ENCODE data around the gene C20orf202.

C20orf202 gene

DNA sequence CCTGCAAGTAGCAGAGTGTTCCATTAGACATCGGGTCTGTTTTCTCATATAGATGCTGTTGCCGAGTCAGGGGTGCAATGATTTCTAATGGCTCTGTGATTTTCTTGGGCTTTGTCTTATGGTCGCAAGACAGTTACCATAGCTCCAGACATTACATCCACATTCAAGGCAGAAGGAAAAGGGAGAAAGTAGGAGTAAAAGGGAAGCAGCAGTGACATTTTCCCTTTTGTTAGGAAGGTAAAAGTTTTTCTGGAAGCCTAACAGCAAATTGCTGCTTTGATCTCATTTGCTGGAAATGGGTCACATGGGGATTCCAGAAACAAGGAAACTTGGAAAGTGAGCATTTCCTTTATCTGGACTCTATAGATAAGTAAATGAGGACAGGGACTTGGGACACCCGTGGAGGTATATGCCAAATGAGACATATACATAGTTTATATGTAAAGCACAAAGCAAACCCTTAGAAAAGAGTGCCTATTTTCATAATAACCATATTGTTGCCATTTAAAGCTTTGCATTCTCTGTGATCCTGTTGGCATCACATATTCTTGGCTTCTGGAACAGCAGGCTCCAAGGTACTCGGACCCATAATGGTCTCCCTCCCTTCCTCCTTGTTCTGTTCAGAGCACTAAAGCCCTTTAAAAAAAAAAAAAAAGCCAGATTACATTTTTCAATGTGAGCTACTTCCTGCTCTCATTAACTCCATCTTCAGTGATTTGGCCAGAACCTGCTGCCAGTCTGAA is at the start of gene C20orf202:
C20orf202 (plus strand) TSS at position 693 of the 743 bp plus-strand sequence. CDS start 132 bp downstream, outside the sequence.
- Mint-ChIP-seq H3K36me3 (ENCODE audit: low read depth) (no peaks in the 10 kb centered on the region), H3K27ac (no peak within 1 kb of the TSS)
- no peak for TF ChIP-seq CTCF (IDR thresholded peaks at IDR 0.05)

DNA sequence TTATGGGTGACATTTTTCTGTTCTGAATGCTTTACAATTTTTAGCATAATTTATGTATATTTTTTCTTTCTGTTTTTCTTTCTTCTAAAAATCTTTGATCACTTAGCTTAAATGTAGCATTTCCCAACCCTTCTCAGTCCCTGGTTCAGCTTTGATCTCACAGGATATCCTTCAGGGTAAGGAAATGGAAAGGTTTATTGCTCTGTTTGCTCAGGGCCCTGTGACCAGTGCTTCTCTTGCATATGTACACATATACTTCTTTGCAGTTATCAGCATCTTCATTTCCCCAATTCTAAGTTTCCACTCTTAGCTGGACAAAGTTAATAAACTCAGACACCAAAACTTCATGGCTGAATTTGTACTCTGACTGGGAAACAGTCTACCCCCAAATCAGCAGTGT is 49.0 kb upstream of the C20orf202 start:
- Mint-ChIP-seq H3K36me3 (ENCODE audit: low read depth) (peaks cover 75% of the 10 kb centered on the region), H3K27me3 (ENCODE audit: low read depth, poor library complexity) (no peaks in the 10 kb centered on the region), H3K9me3 (no peaks in the 10 kb centered on the region), H3K4me1 (no peaks in the 10 kb centered on the region), H3K27ac (no peak overlapping the region), H3K4me3 (no peak overlapping the region)
- DNase-seq: no peak
- TF ChIP-seq CTCF (IDR thresholded peaks at IDR 0.05): no peak

More for the DNA sequence above, at the start of gene C20orf202:
- Mint-ChIP-seq H3K9me3 (no peaks in the 10 kb centered on the region), H3K4me3 (no peak within 1 kb of the TSS), H3K27me3 (ENCODE audit: low read depth, poor library complexity) (peaks cover 15% of the 10 kb centered on the region), H3K4me1 (no peaks in the 10 kb centered on the region)
- DNase-seq: no peak

DNA sequence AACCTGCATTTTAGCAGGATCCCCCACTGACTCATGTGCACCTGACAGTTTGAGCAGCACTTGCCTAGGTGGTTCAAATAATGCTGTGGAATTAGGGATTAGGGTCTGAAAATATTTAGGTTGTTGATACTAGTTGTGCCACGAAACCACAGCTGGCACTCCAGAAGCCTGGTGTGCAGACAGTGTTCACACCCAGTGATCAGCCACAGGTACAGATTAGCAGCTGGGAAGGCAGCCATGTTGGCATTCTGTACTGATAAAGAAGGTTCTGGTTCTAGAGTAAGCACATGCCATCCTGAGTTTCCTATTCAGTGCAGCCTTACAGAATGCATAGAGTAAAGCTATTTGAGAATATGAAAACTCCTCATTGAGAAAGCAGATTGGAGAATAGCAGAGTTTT is 48.6 kb upstream of the C20orf202 start:
- no peaks in the 10 kb centered on the region for H3K4me1 Mint-ChIP-seq
- no peak for TF ChIP-seq CTCF (IDR thresholded peaks at IDR 0.05)
- H3K36me3 Mint-ChIP-seq (ENCODE audit: low read depth): peaks cover 73% of the 10 kb centered on the region
- H3K9me3 Mint-ChIP-seq: no peaks in the 10 kb centered on the region
- DNase-seq: no peak
- no peak overlapping the region for H3K27ac Mint-ChIP-seq
- no peak overlapping the region for H3K4me3 Mint-ChIP-seq
- no peaks in the 10 kb centered on the region for H3K27me3 Mint-ChIP-seq (ENCODE audit: low read depth, poor library complexity)

- Mint-ChIP-seq H3K4me1 (no peaks in the 10 kb centered on the region), H3K9me3 (no peaks in the 10 kb centered on the region)
Observed at GRCh38 chr20:1155342-1155741, 47.9 kb upstream of the C20orf202 start.

DNA sequence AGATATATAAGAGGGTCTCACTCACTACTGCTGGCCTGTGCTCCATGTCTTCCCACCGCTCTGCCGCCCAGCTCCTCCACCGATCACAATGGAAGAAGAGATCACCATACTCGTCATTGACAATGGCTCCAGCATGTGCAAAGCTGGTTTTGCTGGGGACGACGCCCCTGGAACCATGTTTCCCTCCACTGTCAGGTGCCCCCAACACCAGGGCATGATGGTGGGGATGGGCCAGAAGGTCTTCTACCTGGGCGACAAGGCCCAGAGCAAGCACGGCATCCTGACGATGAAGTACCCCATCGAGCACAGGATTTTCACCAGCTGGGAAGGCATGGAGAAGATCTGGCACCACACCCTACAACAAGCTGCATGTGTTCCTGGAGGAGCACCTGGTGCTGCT is 42.8 kb upstream of the C20orf202 start:
- no peak for TF ChIP-seq CTCF (IDR thresholded peaks at IDR 0.05)
- Mint-ChIP-seq H3K36me3 (ENCODE audit: low read depth) (peaks cover 65% of the 10 kb centered on the region), H3K4me1 (no peaks in the 10 kb centered on the region), H3K9me3 (no peaks in the 10 kb centered on the region), H3K27me3 (ENCODE audit: low read depth, poor library complexity) (no peaks in the 10 kb centered on the region), H3K4me3 (no peak overlapping the region), H3K27ac (no peak overlapping the region)
- no peak for DNase-seq

More at GRCh38 chr20:1155342-1155741, 47.9 kb upstream of the C20orf202 start:
- Mint-ChIP-seq H3K36me3 (ENCODE audit: low read depth) (peaks cover 75% of the 10 kb centered on the region), H3K4me3 (no peak overlapping the region), H3K27ac (no peak overlapping the region), H3K27me3 (ENCODE audit: low read depth, poor library complexity) (no peaks in the 10 kb centered on the region)
- no peak for TF ChIP-seq CTCF (IDR thresholded peaks at IDR 0.05)
- DNase-seq: no peak

DNA sequence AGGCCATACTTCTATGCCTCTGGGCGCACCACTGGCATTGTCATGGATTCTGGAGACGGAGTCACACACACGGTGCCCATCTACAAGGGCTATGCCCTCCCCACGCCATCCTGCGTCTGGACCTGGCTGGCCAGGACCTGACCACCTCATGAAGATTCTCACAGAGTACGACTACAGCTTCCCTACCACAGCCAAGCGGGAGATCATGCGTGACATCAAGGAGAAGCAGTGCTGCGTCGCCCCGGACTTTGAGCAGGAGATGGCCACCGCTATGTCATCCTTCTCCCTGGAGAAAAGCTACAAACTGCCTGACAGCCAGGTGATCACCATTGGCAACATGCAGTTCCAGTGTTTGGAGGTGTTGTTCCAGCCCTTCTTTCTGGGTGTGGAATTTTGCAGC is 42.3 kb upstream of the C20orf202 start:
- Mint-ChIP-seq H3K36me3 (ENCODE audit: low read depth) (peaks cover 65% of the 10 kb centered on the region), H3K4me3 (no peak overlapping the region), H3K27me3 (ENCODE audit: low read depth, poor library complexity) (no peaks in the 10 kb centered on the region), H3K9me3 (no peaks in the 10 kb centered on the region), H3K4me1 (no peaks in the 10 kb centered on the region), H3K27ac (no peak overlapping the region)
- TF ChIP-seq CTCF (IDR thresholded peaks at IDR 0.05): no peak
- DNase-seq: no peak

All from nephron progenitor cell (in vitro differentiated cells).